DMS79 treated with DMSO at 0.1 percent for 48 hours (cell line): ENCODE measurements around the gene BEST3.
A peak's percentile ranks its signal among the peaks of the same experiment; 100 is the strongest.

Source experiments
- DNase-seq: peaks from one replicate; lab custom pipeline; 2025; lab: John Stamatoyannopoulos, UW

BEST3 gene

GRCh38 chr12:69698769-69699540 lies at the start of gene BEST3:
Gene BEST3 (minus strand): TSS chr12:69699303. CDS start chr12:69697798, 1,505 bp downstream.
- DNase-seq: peak; percentile 66

- DNase-seq: no peak
Observed at GRCh38 chr12:69744109-69744508, 45.0 kb upstream of the BEST3 start.

- DNase-seq: peak; percentile 20
Observed at GRCh38 chr12:69739287-69740191, 40.4 kb upstream of the BEST3 start.

GRCh38 chr12:69738351-69739286 lies 39.5 kb upstream of the BEST3 start, which contains the start of gene RAB3IP:
Gene RAB3IP (plus strand): TSS chr12:69738860. CDS start chr12:69755409, 16,549 bp downstream.
- peak; percentile 62 for DNase-seq

GRCh38 chr12:69733638-69734037 lies 34.5 kb upstream of the BEST3 start:
- DNase-seq: no peak

GRCh38 chr12:69732088-69732487 lies 33.0 kb upstream of the BEST3 start:
- DNase-seq: no peak

GRCh38 chr12:69726922-69727321 lies 27.8 kb upstream of the BEST3 start:
- DNase-seq: no peak

- DNase-seq: no peak
Observed at GRCh38 chr12:69720750-69721149, 21.6 kb upstream of the BEST3 start.

- DNase-seq: no peak
Observed at GRCh38 chr12:69719336-69720316, 20.5 kb upstream of the BEST3 start.

- no peak for DNase-seq
Observed at GRCh38 chr12:69714542-69714941, 15.4 kb upstream of the BEST3 start.

- no peak for DNase-seq
Observed at GRCh38 chr12:69712826-69713225, 13.7 kb upstream of the BEST3 start.

GRCh38 chr12:69708649-69709048 lies 9.5 kb upstream of the BEST3 start:
- DNase-seq: no peak

GRCh38 chr12:69704357-69704756 lies 5.3 kb upstream of the BEST3 start:
- DNase-seq: no peak

- DNase-seq: no peak
Observed at GRCh38 chr12:69703146-69703642, 4.1 kb upstream of the BEST3 start.

GRCh38 chr12:69701826-69702225 lies 2.7 kb upstream of the BEST3 start:
- no peak for DNase-seq

GRCh38 chr12:69698054-69698453 lies 1.0 kb downstream of the BEST3 start:
- DNase-seq: no peak

GRCh38 chr12:69694123-69694522 lies 5.0 kb downstream of the BEST3 start:
- no peak for DNase-seq

GRCh38 chr12:69689638-69690037 lies 9.5 kb downstream of the BEST3 start:
- DNase-seq: no peak

GRCh38 chr12:69688471-69689427 lies 10.4 kb downstream of the BEST3 start:
- DNase-seq: no peak
